Choroid plexus epithelial cell (primary cell): ENCODE results near the gene PDE9A.
A peak's percentile ranks its signal among the peaks of the same experiment; 100 is the strongest.

Experiments
- DNase-seq: peaks from one replicate; pipeline ENCODE4 v3.0.0-alpha.2; 2010; ENCODE audit warnings: low read depth
- H3K4me3 ChIP-seq: 2 replicates; pipeline ENCODE4 v1.5.1; 2011; ENCODE audit warnings: low read depth, mild to moderate bottlenecking, control low read depth, low read length, moderate library complexity
- CTCF ChIP-seq: conservative IDR thresholded peaks from 2 replicates; pipeline ENCODE4 v1.5.1; 2011; ENCODE audit warnings: low read depth, mild to moderate bottlenecking, control low read depth, inconsistent platforms, low read length, moderate library complexity

Gene PDE9A

GRCh38 chr21:42690586-42690985 is 37.2 kb downstream of the PDE9A start:
- H3K4me3 ChIP-seq: no peak overlapping the region
- no peak for TF ChIP-seq CTCF
- no peak for DNase-seq

- DNase-seq: no peak
These were observed 38.6 kb downstream of the PDE9A start for GRCh38 chr21:42691901-42692559.

DNA sequence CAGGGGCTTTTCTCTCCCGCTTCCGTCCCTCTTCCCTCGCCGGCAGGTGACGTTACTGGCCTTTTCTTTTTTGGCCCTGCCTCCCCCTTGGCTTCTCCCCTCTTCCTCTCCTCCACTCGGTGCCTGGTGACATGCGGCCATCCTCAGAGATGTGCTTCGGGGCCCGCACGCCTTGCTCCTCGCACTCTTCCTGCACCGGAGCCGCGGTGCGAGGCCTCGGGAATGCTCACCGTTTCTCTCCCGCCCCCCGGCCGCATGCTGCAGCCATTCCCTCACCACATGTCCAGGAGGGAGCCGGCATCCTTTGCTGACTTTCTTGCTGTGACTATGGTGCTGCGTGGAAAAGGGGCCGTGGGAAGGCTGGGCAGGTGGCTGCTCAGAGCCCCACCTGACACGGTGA is 39.3 kb downstream of the PDE9A start:
- no peak for TF ChIP-seq CTCF
- H3K4me3 ChIP-seq: no peak overlapping the region
- DNase-seq: no peak

More at GRCh38 chr21:42691901-42692559, 38.6 kb downstream of the PDE9A start:
- no peak for TF ChIP-seq CTCF
- H3K4me3 ChIP-seq: no peak overlapping the region

DNA sequence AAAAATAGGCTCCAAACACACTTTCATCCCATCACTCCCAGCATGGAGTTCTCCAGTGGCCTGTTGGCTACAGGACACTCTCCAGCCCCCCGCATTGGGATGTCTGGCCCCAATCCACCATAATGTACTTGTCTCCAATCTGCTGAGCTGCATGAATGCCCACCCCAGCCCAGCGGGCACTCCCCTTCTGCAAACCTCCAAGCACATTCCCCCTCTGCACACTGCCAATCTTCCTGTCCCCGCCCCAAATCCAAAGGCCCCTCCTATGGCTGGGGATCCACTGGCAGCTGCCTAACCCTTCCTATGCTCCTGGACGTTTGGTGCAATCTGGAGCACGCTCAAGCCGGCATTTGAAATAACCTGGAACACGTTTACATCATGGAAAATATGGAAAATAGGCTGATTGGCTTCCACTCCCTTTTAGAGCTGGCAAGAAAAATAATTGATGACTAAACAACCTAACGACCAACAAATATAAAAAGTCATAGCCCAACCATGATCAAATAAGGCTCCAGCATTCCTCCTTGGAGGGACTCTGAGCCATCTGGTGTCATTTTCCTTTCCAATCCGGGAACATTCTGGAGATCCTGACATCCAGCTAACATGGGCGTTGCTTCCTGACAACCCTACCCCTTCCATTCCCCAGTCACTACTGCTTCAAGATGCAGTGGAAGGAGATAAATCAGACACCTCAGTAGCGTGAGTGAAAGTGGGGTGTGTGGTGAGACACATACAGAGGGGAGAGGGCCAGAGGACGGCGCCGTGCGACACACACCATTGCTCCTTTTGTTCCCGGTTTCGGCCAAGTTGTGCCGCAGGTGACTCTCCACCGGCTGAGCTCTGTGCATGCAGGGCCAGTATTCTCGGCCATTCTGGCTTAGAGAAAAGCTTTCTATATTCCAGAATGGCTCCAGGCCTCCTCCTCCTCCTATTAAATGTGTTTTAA is 41.6 kb downstream of the PDE9A start:
- DNase-seq: no peak
- no peak overlapping the region for H3K4me3 ChIP-seq
- TF ChIP-seq CTCF: no peak

DNA sequence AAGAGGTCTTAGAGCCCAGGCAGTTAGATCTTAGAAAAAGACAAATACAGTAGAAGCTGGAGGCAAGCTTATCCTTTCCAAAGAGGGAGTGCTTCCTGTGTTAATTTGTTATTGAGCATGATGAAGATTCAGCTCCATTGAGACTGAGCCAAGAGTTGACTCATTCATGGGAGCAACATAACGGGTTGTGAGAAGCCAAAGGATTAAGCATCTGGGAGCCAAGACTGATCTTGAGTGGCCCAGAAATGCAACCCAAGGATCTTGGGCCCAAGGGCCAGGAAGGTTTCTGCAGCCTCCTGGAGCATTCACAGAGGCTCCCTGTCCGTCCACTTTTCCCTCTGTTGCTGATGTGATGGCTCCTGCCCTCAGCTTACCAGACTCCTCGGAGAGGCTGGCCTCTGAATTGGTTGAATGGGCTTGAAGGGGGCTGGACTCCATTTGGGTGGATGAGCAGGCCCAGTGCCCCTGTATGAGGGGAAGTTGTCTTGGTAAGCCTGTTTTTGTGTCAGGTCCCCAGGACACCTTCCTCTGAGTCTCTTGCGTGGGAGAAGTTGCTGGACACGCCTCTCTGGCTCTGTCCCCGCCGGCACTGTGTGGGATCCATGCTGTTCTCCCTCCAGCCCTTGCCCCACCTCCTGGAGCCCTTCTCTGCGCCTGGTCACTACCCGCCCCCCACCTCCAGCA is 42.4 kb downstream of the PDE9A start:
- no peak for TF ChIP-seq CTCF
- H3K4me3 ChIP-seq: no peak overlapping the region
- peak; percentile 32 for DNase-seq

DNA sequence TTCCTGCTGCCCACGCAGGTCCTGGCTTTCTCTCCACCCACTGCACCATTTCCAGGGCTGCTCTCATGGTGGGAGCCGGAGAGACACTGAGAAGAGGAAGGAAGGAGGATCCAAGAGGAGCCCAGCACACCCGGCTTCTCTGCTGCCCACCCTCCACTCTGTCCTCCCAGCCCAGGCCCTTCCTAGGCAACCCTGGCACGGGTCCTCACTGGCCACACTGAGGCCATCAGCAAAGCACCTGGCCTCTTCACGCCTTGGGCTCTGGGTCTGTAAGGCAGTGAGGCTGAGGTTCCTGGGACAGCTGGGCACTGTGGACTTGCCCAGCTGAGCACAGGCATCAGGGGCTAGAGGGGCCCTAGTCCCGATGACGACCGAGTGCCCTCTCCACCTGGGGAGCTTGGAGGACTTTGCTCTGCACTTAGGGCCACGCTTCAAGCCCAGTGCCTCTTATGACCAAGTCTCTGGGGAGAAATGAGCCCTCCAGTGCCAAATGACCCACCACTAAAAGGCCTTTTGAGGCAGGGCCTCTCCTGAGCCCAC is 43.1 kb downstream of the PDE9A start:
- TF ChIP-seq CTCF: no peak
- no peak overlapping the region for H3K4me3 ChIP-seq
- no peak for DNase-seq
